Breast epithelium (tissue), 4 donors: Measurements from ENCODE around the gene SAYSD1. TPM values are rescaled to one million over a fixed set of nuclear protein-coding genes. Genes with fewer than 3 reads are reported as not detected.

Experiments
- DNase-seq, 2 donors: peaks; one replicate each; pipeline ENCODE4 v3.0.0-alpha.2; 2019; ENCODE audit warnings: low spot score in 2 of 2
- H3K27ac ChIP-seq, 2 donors: fragments of 200-600 bp; sonication (generic) in 1 of 2; one replicate each; pipeline ENCODE4 v1.5.1; 2016 to 2019; ENCODE audit warnings: mild to moderate bottlenecking in 1 of 2
- H3K27me3 ChIP-seq, 2 donors: fragments of 200-600 bp; sonication (generic) in 1 of 2; one replicate each; pipeline versions ENCODE4 v1.5.1 to v1.6.0; 2017 to 2019; ENCODE audit warnings: control low read depth in 1 of 2, mild to moderate bottlenecking in 1 of 2
- H3K36me3 ChIP-seq: fragments of 200-600 bp; one replicate; pipeline ENCODE4 v1.5.1; 2019
- H3K4me1 ChIP-seq, 2 donors: fragments of 200-600 bp; sonication (generic); one replicate each; pipeline ENCODE4 v1.5.1; 2016 to 2019; ENCODE audit warnings: control low read depth in 1 of 2
- H3K4me3 ChIP-seq, 3 donors: fragments of 200-600 bp; sonication (generic); 1 replicate in 2 of 3; 2 replicates in 1 of 3; pipeline ENCODE4 v1.5.1; 2016 to 2019; ENCODE audit warnings: mild to moderate bottlenecking in 3 of 3, moderate library complexity in 2 of 3
- H3K9me3 ChIP-seq, 2 donors: fragments of 200-600 bp; sonication (generic) in 1 of 2; one replicate each; pipeline ENCODE4 v1.5.1; 2016 to 2019; ENCODE audit warnings: control low read depth in 1 of 2
- POLR2A ChIP-seq: fragments of 450-650 bp; IDR thresholded peaks from one replicate; pipeline ENCODE4 v1.6.1; 2016; ENCODE audit warnings: antibody characterized with exemption, mild to moderate bottlenecking, moderate library complexity
- POLR2AphosphoS5 ChIP-seq, 3 donors: sonication (generic); formaldehyde crosslinking; IDR thresholded peaks; one replicate each; pipeline ENCODE4 v1.6.1; 2017; ENCODE audit warnings: antibody characterized with exemption in 3 of 3
- intact Hi-C: fragments of 100-400 bp; cut with DNase I; formaldehyde crosslinking; loops from one replicate; pipeline ENCODE4 v1.15.1; 2023; ENCODE audit warnings: low total_unique reads
- total RNA-seq, 3 donors: library from RNA; depleted of rRNA; stranded (reverse); fragments of >200 nt; gene quantifications; one replicate each; pipeline ENCODE4 v1.1.0, GENCODE V29; 2016
- TF ChIP-seq, protein P1 (sequence below), 3 donors: fragments of 450-650 bp; IDR thresholded peaks; one replicate each; pipeline ENCODE4 v1.5.1; 2016 to 2017; ENCODE audit warnings: antibody characterized with exemption in 3 of 3, mild to moderate bottlenecking in 3 of 3, moderate library complexity in 3 of 3

Gene SAYSD1
- total RNA-seq, 3 donors from 2014 or later: 21.3 to 35.3 (median 21.8) TPM

GRCh38 chr6:39082310-39082709, 32.7 kb downstream of the SAYSD1 start:
- Histone ChIP-seq H3K27ac (no peak overlapping the region), H3K4me1 (no peaks in the 10 kb centered on the region), H3K9me3 (no peaks in the 10 kb centered on the region), H3K27me3 (no peaks in the 10 kb centered on the region), H3K4me3 (no peak overlapping the region), H3K36me3 (no peaks in the 10 kb centered on the region)
- intact Hi-C loops: no loop called here
- DNase-seq: no peak
- TF ChIP-seq, protein P1, sequence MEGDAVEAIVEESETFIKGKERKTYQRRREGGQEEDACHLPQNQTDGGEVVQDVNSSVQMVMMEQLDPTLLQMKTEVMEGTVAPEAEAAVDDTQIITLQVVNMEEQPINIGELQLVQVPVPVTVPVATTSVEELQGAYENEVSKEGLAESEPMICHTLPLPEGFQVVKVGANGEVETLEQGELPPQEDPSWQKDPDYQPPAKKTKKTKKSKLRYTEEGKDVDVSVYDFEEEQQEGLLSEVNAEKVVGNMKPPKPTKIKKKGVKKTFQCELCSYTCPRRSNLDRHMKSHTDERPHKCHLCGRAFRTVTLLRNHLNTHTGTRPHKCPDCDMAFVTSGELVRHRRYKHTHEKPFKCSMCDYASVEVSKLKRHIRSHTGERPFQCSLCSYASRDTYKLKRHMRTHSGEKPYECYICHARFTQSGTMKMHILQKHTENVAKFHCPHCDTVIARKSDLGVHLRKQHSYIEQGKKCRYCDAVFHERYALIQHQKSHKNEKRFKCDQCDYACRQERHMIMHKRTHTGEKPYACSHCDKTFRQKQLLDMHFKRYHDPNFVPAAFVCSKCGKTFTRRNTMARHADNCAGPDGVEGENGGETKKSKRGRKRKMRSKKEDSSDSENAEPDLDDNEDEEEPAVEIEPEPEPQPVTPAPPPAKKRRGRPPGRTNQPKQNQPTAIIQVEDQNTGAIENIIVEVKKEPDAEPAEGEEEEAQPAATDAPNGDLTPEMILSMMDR (IDR thresholded peaks at IDR 0.05): no peak

DNA sequence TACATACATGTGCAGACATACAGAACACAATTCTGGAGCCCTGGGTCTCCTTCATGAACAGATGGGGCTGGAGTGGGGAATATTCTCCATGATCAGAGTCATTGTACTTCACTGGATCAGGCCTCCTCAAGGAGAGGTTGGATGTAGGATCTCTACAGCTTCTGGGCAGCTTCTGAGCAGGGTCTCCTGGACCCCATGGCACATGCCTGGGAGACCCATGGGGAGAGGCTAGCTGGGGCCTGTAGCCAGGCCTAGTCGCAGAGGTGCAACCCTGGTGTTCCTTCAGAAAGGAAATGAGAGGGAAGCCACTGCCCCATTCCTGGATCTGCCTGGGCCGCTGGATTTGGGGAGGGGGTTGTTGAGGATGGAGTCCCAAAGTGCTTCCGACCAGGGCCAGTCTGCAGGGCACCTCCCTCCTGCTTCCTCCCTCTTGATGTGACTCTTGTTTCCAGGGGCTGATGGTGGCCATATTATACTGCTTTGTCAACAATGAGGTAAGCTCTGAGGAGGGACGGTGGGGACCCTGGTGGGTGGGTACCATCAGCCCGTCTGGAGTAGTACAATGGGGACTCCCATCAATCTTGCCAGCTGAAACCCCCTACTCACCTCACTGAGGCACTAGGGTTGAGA, 34.6 kb downstream of the SAYSD1 start:
- no peaks in the 10 kb centered on the region for H3K27me3 ChIP-seq
- no peak overlapping the region for H3K4me3 ChIP-seq
- no peak for DNase-seq
- no peaks in the 10 kb centered on the region for H3K9me3 ChIP-seq
- TF ChIP-seq POLR2A (no peak), POLR2AphosphoS5 (IDR thresholded peaks at IDR 0.05) (no peak)
- TF ChIP-seq, protein P1 (IDR thresholded peaks at IDR 0.05): no peak
- H3K27ac ChIP-seq: no peak overlapping the region
- intact Hi-C loops: no loop called here
- no peaks in the 10 kb centered on the region for H3K4me1 ChIP-seq
- H3K36me3 ChIP-seq: no peaks in the 10 kb centered on the region

DNA sequence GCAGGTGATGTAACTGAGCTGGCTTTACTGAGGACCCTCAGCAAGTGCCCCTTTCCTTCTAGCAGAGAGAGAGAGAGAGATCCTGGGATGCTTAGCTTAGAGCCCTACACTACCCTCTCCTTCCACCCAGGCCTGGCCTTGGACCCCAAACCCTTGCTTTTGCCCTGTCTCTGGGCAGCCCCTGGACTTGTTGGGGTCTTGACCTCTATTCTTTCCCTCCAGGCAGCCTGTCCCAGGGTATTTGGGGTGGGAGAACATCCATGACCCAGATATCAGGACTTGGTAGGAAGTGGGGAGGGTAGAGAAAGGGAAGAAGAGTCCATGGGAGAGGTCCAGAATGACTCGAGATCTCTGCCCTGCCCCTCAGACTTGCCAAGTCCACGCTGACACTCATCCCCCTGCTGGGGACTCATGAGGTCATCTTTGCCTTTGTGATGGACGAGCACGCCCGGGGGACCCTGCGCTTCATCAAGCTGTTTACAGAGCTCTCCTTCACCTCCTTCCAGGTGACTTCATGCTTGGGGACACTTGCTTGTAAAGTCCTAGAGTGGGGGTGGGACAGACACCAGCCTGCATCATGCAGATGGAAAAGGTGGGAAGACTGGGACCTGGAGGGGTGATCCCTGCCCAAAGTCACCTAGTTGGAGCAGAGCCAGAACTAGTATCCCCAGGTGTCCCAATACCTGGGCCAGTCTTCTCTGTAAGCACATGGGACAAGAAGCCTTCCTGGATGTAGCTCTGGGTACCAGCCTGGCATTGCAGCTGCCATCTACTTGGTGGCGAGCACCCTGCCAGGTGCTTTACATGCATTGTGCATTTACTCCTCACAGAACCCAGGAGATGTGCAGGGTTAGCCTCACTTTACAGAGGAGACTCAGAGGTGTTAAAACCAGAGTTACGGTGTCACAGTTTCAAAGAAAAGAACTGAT, 35.5 kb downstream of the SAYSD1 start:
- Histone ChIP-seq H3K27ac (no peak overlapping the region), H3K36me3 (no peaks in the 10 kb centered on the region), H3K27me3 (no peaks in the 10 kb centered on the region), H3K9me3 (no peaks in the 10 kb centered on the region), H3K4me1 (no peaks in the 10 kb centered on the region), H3K4me3 (no peak overlapping the region)
- no peak for DNase-seq
- intact Hi-C loops: no loop called here
- TF ChIP-seq POLR2A (no peak), POLR2AphosphoS5 (IDR thresholded peaks at IDR 0.05) (no peak)
- TF ChIP-seq, protein P1 (IDR thresholded peaks at IDR 0.05): no peak

- TF ChIP-seq POLR2A (no peak), POLR2AphosphoS5 (IDR thresholded peaks at IDR 0.05) (no peak)
- TF ChIP-seq, protein P1 (IDR thresholded peaks at IDR 0.05): no peak
- no peaks in the 10 kb centered on the region for H3K36me3 ChIP-seq
- intact Hi-C loops: no loop called here
- H3K4me3 ChIP-seq: no peak overlapping the region
- no peaks in the 10 kb centered on the region for H3K9me3 ChIP-seq
- no peak overlapping the region for H3K27ac ChIP-seq
- H3K27me3 ChIP-seq: no peaks in the 10 kb centered on the region
- no peaks in the 10 kb centered on the region for H3K4me1 ChIP-seq
- DNase-seq: no peak
Observed at GRCh38 chr6:39078695-39079094, 36.3 kb downstream of the SAYSD1 start.

DNA sequence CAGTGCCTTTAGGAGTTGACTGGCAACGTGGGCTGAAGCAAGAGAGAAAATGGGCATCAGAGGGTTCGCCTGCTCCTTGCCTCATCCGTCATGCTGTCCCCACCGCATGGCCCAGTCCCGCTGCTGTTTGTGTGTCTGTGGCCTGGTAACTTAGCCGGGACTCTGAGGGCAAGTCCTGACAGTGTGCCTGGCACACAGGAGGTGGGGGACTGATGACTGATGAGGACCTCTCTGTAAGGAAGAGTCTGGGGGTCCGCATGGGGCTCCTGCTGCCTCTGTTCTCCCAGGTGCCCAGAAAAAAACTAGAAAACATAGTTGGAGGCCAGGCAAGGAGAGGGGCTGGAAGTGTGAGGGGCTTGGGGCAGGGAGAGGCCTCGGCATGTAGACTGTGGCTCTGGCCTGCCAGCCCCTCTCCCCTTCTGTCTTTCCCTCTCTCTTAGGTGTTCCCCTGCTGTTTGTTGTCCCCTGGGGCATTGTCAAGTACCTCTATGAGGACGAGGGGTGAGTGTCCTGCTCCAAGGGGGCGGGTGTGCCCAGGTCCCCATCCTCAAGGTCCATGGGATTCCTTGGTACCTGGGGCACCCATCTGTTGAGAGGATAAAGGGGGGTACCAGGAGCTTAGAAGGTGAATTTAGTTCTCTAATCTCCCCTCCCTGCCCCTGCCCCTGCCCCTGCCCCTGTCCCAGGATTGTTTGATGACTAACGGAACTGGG, 36.9 kb downstream of the SAYSD1 start:
- no peak for DNase-seq
- Histone ChIP-seq H3K27ac (no peak overlapping the region), H3K4me1 (no peaks in the 10 kb centered on the region), H3K36me3 (no peaks in the 10 kb centered on the region), H3K27me3 (no peaks in the 10 kb centered on the region), H3K9me3 (no peaks in the 10 kb centered on the region), H3K4me3 (no peak overlapping the region)
- intact Hi-C loops: no loop called here
- TF ChIP-seq, protein P1 (IDR thresholded peaks at IDR 0.05): no peak
- no peak for TF ChIP-seq POLR2AphosphoS5 (IDR thresholded peaks at IDR 0.05)
- TF ChIP-seq POLR2A: no peak
